ENCODE data around the gene PLXNA1. TPM values are rescaled to one million over a fixed set of nuclear protein-coding genes. Genes with fewer than 3 reads are reported as not detected.

Gene PLXNA1
- total RNA-seq, 1 donor from 2014 or later = 23.8 TPM

GRCh38 chr3:126982126-126982470 lies 817 bp upstream of the PLXNA1 start:
- intact Hi-C loops (cut with micrococcal nuclease) = no loop called here
- no peak for DNase-seq
- peak; percentile 19 for ATAC-seq

DNA sequence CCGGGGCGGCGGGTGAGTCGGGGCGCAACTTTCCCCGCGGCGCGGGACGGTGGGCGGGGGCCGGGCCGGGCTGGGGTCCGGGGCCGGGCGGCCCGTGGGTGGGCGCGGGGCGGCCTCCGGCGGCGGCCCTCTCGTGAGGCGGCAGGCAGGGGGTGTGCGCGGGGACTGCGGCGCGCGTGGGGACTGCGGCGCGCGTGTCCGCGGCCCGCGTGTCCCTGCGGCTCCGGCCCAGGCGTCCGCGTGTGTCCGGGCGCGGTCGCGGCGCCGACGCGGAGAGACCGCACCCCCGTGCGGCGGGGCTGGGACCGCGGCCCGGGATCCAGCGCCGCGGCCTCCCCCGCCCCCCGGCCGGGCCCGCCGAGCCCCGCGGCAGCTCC lies 349 bp downstream of the PLXNA1 start:
- DNase-seq (peak; percentile 58), ATAC-seq (peak; percentile 7)
- intact Hi-C loops (cut with micrococcal nuclease) = no loop called here

DNA sequence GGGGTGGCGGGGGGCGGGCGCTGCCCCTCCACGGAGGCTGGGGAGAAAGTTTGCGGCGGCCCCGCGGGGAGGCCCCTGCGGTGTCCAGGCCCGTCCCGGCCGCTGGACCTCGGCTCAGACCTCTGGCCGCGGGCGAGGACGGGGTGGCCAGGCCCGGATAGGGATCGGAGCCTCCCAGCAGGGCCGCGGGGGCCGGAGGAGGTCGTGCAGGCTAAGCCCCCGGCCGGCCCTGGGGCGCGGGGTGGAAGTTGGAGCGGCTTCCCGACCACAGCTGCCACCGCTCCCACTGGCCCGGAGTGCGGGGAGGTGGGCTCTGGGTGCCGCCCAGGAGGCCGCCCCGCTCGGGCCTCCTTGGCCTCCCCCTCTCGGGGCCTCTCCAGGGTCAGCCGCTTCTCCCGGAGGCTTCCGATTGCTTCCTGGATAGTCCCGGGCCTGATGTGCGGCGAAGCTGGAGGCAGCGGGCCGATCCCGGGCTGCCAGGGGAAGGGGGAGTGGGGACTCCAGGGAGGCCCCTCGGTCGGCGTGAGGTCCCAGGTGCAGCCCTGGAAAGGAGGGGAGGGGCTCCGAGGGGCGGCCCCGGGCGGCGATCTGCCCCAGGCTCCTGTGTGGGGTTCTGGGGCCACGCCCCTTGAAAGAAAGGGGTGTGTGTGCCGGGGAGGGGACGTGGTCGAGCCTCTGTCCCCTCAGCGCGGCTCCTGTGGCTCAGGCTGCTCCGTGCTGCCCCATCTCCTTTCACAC lies 907 bp downstream of the PLXNA1 start:
- ATAC-seq = peak; percentile 1
- DNase-seq = peak; percentile 52
- intact Hi-C loops (cut with micrococcal nuclease) = no loop called here

- DNase-seq (no peak), ATAC-seq (no peak)
- intact Hi-C loops (cut with micrococcal nuclease) = no loop called here
Observed at GRCh38 chr3:126984391-126985131, 1.6 kb downstream of the PLXNA1 start.

- DNase-seq (no peak), ATAC-seq (no peak)
- intact Hi-C loops (cut with micrococcal nuclease) = no loop called here
Observed at GRCh38 chr3:126985132-126985985, 2.4 kb downstream of the PLXNA1 start.

DNA sequence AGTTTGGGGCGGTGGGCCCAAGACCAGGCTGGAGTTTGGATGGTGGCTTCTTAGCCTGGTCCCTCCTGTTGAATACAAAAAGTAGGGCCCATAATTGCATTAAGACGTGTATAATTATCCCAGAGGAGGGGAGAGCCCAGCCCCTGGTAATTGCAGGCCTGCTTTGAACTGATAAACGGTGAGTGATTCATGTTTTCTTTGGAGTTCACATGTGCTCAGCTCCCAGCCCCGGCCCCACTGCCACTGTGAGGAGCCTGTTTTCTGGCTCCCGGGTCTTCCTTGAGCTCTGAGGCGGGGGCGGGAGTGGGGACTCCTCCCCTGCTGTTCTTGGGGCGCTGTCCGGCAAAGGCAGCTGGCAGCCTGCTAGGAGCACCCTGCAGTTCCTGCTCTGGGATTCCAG lies 3.1 kb downstream of the PLXNA1 start:
- ATAC-seq (no peak), DNase-seq (peak; percentile 35)
- intact Hi-C loops (cut with micrococcal nuclease) = no loop called here

DNA sequence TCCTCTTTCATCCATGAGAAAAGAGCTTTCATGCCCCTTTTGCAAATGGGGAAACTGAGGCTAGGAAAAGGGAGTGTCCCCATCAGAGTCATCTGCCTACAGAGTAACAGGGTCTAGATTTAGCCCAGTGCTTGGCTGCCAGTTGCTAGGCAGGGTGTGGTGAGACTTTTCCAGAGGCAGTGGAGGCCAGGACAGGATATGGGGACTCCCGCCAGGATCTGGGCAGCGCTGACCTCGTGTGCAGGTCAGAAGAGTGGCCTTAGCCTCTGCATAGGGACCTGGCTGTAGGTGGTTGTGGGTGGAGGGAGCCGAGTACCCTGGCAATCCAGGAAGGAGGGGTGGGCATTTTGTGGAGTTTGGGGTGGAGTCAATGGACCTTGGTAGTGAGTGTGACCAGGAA lies 4.2 kb downstream of the PLXNA1 start:
- no peak for DNase-seq
- intact Hi-C loops (cut with micrococcal nuclease) = no loop called here
- ATAC-seq = peak; percentile 18

- no peak for DNase-seq
- ATAC-seq = no peak
- intact Hi-C loops (cut with micrococcal nuclease) = no loop called here
Observed at GRCh38 chr3:126987596-126987995, 4.7 kb downstream of the PLXNA1 start.

DNA sequence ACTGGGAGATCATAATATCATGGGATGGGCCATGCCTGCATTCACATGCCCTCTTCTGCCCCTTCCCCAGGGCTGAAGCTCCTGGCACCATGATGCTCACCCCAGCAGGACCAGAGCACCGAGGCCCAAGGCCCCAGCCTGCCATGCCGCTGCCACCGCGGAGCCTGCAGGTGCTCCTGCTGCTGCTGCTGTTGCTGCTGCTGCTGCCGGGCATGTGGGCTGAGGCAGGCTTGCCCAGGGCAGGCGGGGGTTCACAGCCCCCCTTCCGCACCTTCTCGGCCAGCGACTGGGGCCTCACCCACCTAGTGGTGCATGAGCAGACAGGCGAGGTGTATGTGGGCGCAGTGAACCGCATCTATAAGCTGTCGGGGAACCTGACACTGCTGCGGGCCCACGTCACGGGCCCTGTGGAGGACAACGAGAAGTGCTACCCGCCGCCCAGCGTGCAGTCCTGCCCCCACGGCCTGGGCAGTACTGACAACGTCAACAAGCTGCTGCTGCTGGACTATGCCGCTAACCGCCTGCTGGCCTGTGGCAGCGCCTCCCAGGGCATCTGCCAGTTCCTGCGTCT lies 5.6 kb downstream of the PLXNA1 start:
- DNase-seq = no peak
- intact Hi-C loops (cut with micrococcal nuclease) = no loop called here
- no peak for ATAC-seq

GRCh38 chr3:126989316-126990023 lies 6.6 kb downstream of the PLXNA1 start:
- no peak for DNase-seq
- intact Hi-C loops (cut with micrococcal nuclease) = no loop called here
- ATAC-seq = no peak

DNA sequence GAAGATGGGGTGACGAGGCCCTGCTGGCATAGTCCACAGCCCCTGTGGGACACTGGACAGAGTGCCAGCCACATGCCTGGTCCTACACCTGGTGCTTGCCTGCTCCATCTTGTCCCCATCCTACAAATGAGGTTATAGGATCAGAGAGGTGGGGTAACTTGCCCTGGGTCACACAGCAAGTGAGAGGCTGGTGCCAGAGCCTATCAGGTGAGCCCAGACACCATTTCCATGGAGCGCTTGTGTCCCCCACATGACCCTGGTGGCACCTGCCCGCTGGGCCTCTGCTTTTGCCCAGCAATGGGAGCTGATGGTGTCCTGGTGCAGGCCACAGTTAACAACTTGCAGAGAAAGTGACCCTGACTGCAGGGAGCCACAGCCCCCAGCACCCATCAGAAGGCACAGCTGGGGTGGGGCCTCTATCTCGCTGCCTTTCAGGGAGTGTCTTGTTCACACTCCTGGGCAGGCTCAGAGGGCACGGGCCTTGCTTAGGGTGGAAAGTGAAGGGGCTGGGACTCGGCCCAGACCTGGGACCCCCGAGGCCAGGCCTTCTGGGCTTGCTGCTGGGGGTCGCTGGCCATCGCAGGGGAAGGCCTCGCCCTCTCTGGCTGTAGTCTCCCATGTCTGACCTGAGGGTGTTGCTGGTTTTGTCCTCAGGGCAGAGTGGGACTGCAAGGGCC lies 7.2 kb downstream of the PLXNA1 start:
- intact Hi-C loops (cut with micrococcal nuclease) = no loop called here
- no peak for ATAC-seq
- DNase-seq = no peak

DNA sequence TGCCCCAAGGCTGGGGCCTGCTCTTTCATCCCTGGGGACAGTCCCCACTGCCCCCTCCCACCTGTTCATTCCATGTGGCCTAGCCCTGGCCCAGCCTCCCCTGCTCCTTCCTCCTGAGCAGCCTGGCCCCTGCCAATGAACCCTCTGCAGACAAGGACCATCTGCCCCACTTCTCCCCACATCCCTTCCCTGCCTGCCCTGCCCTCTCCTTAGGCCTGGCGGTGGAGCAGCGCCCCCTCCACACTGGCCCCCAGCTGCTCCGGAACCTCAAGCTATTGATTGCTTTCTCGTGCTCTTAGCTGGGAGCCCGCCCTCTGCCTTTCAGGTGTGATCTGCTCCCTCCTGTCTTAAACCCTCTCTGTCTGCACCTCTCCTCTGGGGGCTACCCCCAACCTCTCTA lies 8.0 kb downstream of the PLXNA1 start:
- DNase-seq = no peak
- ATAC-seq = no peak
- intact Hi-C loops (cut with micrococcal nuclease) = no loop called here

DNA sequence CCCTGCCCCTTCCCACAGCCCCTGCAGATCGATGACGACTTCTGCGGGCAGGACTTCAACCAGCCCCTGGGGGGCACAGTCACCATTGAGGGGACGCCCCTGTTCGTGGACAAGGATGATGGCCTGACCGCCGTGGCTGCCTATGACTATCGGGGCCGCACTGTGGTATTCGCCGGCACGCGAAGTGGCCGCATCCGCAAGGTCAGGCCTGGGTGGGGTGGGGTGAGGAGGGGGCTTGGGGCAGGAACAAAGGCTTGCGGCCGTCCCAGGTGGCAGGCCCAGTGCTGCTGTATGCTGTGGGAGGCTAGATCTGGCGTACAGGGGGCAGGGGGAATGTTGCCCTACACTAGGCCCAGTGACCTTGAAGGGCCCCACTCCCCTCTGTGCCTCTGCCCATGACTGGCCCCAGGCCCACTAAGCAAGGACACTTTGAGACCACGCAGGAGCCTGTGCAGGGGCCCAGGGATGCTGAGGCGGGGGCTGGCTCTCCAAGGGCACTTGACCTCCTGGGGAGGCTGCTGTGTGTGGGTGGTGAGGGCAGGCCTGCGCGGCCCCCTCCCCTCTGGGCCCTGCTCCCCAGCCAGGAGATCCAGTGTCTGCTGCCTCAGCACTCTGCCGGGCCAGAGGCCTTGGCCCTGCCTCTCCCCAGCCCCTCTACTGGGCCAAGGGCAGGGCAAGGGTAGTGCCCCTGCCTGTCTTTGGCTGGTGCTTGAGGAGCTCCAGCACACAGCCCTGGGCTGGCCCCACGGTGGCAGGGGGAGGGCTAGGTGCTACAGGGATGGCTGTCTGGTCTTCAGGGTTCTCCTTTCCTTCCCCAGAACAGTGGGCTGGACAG lies 8.7 kb downstream of the PLXNA1 start:
- intact Hi-C loops (cut with micrococcal nuclease) = no loop called here
- no peak for DNase-seq

GRCh38 chr3:126992216-126992615 lies 9.3 kb downstream of the PLXNA1 start:
- DNase-seq (no peak), ATAC-seq (no peak)
- intact Hi-C loops (cut with micrococcal nuclease) = no loop called here

More for the DNA sequence above, 8.7 kb downstream of the PLXNA1 start:
- ATAC-seq = peak; percentile 49

DNA sequence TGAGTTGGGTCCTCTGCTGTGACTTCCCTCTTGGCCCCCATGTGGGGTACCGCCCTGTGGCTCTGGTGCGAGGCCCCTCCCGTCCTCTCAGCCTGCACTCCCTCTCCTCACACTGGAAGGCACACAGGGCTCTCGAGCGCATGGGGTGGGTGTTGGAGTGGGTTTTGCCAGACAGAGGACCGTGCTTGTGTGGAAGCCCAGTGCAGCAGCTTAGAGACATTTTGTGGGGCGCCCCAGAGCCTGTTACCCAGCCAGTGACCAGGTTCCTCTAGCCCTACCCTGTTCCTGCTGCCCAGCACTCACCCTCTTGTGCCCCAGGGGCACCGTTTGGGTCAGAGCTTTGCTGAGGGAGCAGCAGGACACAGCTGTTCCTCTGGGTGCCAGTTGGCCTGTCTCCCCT lies 9.9 kb downstream of the PLXNA1 start:
- intact Hi-C loops (cut with micrococcal nuclease) = no loop called here
- DNase-seq (no peak), ATAC-seq (no peak)

DNA sequence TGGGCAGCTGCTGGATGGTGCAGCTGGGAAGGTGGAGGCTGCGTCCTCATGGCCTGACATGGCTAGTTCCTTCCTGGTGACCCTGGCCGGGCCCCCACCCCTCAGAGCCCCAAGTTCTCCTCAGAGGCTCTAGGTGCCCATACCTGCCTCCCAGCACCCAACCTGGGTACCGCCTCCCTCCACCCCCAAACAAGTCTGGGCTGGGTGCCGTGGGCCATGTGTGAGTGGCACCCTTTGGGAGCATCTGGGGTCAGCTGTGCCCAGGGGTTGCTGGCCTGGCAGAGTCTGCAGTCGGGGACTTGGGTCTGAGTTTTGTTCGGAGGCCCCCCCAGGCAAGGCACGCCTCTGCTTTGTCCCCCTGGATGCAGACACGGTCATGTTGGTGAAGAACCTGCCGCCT lies 10.5 kb downstream of the PLXNA1 start:
- DNase-seq (no peak), ATAC-seq (no peak)
- intact Hi-C loops (cut with micrococcal nuclease) = no loop called here

GRCh38 chr3:126994661-126995245 lies 11.8 kb downstream of the PLXNA1 start:
- peak; percentile 88 for DNase-seq
- peak; percentile 68 for ATAC-seq
- intact Hi-C loops (cut with micrococcal nuclease) = no loop called here
